ENCODE data around the gene OPRM1. TPM values are rescaled to one million over a fixed set of nuclear protein-coding genes. Genes with fewer than 3 reads are reported as not detected.

The OPRM1 gene
- polyA plus RNA-seq, 1 experiment = not detected

DNA sequence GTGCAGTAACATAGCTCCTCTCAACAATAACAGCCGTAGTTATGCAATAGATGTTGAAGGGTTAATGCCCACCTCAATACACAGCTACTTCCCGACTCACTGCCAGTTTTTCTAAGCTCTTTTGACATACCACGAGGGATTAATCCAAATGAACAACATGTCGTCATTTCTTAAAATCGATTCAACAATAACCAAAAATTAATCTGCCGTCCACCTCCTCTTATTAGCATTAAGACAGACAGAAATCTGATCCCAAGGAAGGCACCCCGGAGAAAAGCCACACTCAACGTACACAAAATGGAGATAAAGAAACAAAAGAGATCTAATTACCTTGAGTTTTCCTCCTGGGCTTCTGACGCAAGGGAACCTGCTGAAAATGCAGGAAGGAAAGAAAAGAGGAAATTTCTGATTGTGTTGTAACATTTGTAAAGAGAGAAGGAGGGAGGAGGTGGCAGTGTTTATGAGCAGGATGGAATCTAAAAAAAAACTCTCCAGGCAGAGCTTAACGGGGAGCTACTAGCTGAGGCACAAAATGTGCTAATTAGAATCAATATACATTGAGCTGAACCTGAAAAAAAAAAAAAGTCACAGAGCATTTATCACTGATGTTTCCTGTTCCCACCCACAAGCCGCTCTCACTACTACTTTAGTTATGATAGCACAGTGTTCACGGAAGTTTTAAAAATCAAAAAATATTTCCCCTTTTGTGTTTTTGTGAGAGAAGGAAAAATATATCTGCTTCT, 208.2 kb downstream of the OPRM1 start:
- POLR2A ChIA-PET = no interaction called here
- H3K27me3 ChIP-seq (ENCODE audit: control insufficient read depth, insufficient read depth, low read length) = no peaks in the 10 kb centered on the region
- H3K4me3 ChIP-seq (ENCODE audit: low read depth, low read length) = no peak overlapping the region
- DNase-seq (ENCODE audit: low read depth, low spot score) = no peak
- TF ChIP-seq, protein P1, sequence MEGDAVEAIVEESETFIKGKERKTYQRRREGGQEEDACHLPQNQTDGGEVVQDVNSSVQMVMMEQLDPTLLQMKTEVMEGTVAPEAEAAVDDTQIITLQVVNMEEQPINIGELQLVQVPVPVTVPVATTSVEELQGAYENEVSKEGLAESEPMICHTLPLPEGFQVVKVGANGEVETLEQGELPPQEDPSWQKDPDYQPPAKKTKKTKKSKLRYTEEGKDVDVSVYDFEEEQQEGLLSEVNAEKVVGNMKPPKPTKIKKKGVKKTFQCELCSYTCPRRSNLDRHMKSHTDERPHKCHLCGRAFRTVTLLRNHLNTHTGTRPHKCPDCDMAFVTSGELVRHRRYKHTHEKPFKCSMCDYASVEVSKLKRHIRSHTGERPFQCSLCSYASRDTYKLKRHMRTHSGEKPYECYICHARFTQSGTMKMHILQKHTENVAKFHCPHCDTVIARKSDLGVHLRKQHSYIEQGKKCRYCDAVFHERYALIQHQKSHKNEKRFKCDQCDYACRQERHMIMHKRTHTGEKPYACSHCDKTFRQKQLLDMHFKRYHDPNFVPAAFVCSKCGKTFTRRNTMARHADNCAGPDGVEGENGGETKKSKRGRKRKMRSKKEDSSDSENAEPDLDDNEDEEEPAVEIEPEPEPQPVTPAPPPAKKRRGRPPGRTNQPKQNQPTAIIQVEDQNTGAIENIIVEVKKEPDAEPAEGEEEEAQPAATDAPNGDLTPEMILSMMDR (IDR thresholded peaks at IDR 0.05; ENCODE audit: low read depth, low read length) = no peak
- H3K27ac ChIP-seq (ENCODE audit: low read depth, low read length) = no peak overlapping the region
- no peaks in the 10 kb centered on the region for H3K9me3 ChIP-seq (ENCODE audit: control insufficient read depth, insufficient read depth, low read length)
- CTCF ChIA-PET = interaction anchor here (1.2 kb wide), 1 partner anchor 30 kb away, joined by 4 read pairs; no protein-coding TSS in a partner anchor

DNA sequence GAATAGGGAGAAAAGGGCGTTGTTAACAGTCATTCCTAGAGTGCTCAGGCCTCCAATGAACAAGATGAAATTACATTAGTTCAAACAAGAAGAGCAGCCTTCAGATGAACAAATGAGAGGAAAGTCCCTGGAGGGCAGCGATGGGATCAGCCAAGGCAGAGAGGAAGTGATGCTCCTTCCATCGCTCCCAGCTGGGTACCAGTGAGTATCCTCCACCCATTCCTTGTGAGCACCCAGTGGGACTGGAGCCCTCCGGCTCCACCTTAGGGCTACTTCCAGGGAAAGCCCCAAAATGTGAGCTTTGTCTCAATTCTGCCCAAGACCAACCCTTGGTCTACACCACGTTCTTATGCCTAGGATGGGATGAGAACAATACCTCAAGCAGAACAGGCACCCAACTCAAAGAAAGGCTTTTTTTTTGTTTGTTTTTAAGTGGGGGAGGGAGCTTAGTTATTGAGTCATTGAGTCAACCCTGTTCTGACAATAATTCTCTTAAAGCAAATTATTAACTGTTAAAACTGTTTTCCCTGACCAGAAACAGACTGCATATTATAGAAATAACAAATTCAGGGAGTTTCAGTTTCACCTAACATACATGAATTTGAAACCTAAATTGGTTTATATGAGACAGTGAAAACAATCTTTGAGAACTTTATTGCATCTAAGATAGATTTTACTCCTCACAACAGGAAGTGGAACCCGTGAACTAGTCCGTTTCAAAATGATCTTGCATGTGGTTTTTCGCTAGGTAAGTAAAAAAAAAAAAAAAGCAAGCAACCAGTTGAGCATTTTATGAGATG, 210.7 kb downstream of the OPRM1 start:
- no peak for DNase-seq (ENCODE audit: low read depth, low spot score)
- Histone ChIP-seq H3K27ac (ENCODE audit: low read depth, low read length) (no peak overlapping the region), H3K4me3 (ENCODE audit: low read depth, low read length) (no peak overlapping the region), H3K9me3 (ENCODE audit: control insufficient read depth, insufficient read depth, low read length) (no peaks in the 10 kb centered on the region), H3K27me3 (ENCODE audit: control insufficient read depth, insufficient read depth, low read length) (no peaks in the 10 kb centered on the region)
- ChIA-PET POLR2A (no interaction called here), CTCF (interaction anchor here (1.1 kb wide), 1 partner anchor 96 kb away, joined by 3 read pairs; no protein-coding TSS in a partner anchor)
- TF ChIP-seq, protein P1 (IDR thresholded peaks at IDR 0.05; ENCODE audit: low read depth, low read length) = no peak

DNA sequence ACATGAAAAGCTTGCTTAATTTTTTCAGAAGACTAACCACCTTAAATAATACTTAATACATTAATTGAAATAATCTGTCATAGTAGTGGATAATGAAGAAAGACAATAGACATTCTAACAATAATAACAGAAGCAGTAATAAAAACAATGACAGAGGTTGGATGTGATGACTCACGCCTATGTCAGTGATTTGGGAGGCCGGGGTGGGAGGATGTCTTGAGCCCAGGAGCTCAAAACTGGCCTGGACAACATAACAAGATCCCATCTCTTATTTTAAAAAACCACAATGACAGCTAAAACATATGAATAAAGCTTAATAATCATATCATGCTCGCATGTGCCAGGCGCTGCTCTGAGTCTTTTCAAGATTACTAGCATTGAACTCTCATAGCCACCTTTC, 212.1 kb downstream of the OPRM1 start:
- CTCF ChIA-PET = interaction anchor here (0.6 to 0.9 kb wide), 3 partner anchors 15 to 478 kb away, joined by 3 to 4 read pairs (median 3); no protein-coding TSS in a partner anchor

DNA sequence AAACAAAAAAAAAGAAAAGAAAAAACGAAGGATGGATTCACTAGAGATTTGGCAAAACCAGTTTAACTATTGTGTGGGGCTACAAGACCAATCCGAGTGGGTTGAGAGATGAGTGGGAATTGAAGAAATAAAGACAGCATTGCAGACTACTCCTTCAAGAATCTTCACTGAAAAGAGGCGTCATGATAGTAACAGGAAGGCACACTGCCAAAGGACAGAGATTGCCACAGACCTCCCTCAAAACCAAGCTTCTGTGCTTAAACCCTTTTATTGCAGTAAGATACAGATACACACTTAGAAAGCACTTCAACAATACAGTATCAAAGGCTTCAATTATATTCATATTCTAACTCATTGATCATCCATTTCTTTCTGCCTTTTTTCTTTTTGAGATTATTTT, 213.6 kb downstream of the OPRM1 start:
- DNase-seq (ENCODE audit: low read depth, low spot score) = no peak

More for the DNA sequence above, 212.1 kb downstream of the OPRM1 start:
- Histone ChIP-seq H3K4me3 (ENCODE audit: low read depth, low read length) (no peak overlapping the region), H3K27ac (ENCODE audit: low read depth, low read length) (no peak overlapping the region), H3K27me3 (ENCODE audit: control insufficient read depth, insufficient read depth, low read length) (no peaks in the 10 kb centered on the region), H3K9me3 (ENCODE audit: control insufficient read depth, insufficient read depth, low read length) (no peaks in the 10 kb centered on the region)
- POLR2A ChIA-PET = interaction anchor here (0.6 kb wide), 1 partner anchor 1937 kb away, joined by 3 read pairs; no protein-coding TSS in a partner anchor
- no peak for DNase-seq (ENCODE audit: low read depth, low spot score)
- TF ChIP-seq, protein P1 (IDR thresholded peaks at IDR 0.05; ENCODE audit: low read depth, low read length) = no peak

More for the DNA sequence above, 213.6 kb downstream of the OPRM1 start:
- CTCF ChIA-PET = no interaction called here
- no peak overlapping the region for H3K27ac ChIP-seq (ENCODE audit: low read depth, low read length)
- POLR2A ChIA-PET = no interaction called here
- no peaks in the 10 kb centered on the region for H3K9me3 ChIP-seq (ENCODE audit: control insufficient read depth, insufficient read depth, low read length)
- no peaks in the 10 kb centered on the region for H3K27me3 ChIP-seq (ENCODE audit: control insufficient read depth, insufficient read depth, low read length)
- H3K4me3 ChIP-seq (ENCODE audit: low read depth, low read length) = no peak overlapping the region
- TF ChIP-seq, protein P1 (IDR thresholded peaks at IDR 0.05; ENCODE audit: low read depth, low read length) = no peak

Measured in AG04450 (cell line).